ENCODE measurements around the gene ANKRD55.
"Not testable (repeated sequence)": the region's sequence is repeated elsewhere in the genome, so short reads cannot be mapped to it uniquely, and the experiment has no call there.

Gene ANKRD55

DNA sequence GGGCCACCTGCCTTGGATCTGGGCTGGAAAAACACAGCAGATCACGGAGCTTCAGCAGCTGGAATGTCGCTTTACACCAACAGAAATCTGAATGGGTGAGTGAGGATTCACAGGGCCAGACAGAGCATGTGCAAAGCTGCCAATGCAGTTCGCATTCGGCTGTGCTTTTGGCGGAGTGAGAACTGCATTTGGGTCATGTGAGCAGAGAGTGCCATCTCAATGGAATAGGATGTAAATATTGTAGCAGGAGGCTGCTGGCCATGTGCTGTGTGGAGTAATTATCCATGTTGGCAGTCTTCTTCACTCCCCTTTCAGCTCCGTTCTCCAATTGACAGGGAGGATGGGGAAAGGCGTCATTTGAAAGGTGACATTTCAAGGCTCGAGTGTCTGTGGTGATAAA is at the start of gene ANKRD55:
ANKRD55 (minus strand) TSS at position 101 of the 400 bp plus-strand sequence. CDS start 417 bp downstream, outside the sequence.
- DNase-seq, result no peak

DNA sequence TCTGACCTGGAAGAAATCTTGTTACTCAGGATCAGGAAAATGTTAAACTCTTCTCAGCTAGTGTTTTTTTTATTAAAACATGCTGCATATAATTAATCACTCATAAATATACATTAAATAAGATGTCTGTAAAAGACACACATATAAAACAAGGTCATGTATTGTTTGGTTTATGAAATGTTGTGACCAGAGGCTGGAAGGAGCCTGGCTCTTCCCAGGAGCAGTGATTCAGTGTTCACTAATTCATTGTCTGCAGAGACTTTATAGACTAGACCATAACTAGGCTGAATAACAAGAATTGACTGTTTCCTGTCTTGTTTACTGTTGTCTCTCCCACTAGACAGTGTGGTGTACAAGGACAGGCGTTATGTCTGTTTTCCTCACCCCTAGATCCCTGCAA is 49.1 kb upstream of the ANKRD55 start:
- no peak for DNase-seq

DNA sequence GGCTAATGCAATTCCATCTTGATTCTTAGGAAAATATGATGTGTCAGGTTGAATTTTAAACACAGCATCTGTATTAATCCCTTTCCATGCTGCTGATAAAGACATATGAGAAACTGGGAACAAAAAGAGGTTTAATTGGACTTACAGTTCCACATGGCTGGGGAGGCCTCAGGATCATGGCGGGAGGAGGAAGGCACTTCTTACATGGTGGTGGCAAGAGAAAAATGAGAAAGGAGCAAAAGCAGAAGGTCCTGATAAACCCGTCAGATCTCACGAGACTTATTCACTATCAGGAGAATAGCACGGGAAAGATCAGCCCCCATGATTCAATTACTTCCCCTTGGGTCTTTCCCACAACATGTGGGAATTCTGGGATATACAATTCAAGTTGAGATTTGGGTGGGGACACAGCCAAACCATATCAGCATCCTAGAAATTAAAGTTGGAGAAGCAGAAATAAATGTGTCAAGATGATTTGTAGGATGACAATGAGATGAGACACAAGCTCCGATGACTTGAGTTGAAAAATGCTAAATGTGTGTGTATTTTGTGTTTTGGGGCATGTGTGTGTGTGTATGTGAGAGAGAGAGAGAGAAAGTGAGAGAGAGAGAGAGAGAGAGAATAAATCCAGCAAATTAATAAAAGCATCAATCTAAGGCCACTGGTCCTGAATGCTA is 48.5 kb upstream of the ANKRD55 start:
- DNase-seq, result no peak

DNA sequence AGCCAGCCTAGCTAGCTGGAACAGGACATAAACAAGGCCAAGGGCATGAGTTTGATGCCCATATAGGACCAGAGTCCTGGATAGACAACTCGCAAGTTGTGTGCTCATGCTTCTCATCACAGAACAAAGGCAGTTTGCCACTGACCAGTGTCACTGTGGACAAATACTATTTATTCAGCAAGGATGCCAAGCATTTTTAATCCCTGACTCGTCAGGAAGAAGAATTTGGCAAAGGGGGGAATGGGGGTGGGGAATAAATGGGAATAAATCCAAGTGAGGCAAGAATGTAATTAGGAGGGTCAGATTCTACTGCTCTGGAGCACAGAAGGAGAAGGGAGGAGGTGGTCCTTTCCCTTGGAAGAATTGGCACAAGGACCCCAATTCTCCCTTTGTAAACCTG is 46.8 kb upstream of the ANKRD55 start:
- no peak for DNase-seq

DNA sequence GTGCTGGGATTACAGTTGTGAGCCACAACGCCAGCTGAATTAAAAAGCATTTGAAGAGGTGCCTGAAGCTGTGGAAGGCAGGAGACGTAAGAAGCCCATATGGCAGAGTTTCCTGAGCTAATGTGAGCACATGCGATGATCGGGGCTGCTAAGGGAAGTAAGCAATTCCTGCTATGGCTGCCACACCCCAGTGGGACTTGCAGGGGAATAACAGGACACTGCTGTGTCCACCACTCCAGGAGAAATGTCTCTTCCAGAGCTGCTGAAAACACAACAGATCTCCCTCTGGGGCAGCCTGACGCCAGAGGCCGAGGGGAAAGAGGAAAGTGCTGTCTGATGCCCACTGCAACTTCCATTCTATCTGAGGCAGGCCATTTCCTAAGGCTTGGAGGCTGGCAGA is 46.2 kb upstream of the ANKRD55 start:
- DNase-seq, result no peak

DNA sequence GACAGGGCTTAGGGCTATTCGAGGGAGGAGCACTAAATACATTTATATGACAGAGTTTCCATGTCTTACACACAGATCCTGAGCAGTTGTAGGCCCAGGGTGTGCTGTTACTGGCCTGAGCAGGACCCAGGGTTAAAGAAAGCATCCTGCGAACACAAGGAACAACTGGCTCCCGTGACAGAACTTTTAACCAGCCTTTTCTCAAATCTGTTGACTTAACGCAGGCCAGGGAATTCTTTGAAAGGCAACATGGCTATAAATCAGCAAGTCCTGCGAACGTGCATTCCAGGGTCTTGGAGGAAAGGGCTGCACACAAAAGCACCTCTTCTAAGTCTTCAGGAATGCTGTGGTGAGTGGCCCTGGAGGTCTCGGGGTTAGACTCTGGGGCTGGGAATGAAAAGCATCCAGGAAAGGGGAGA is 45.2 kb upstream of the ANKRD55 start:
- DNase-seq, result no peak

DNA sequence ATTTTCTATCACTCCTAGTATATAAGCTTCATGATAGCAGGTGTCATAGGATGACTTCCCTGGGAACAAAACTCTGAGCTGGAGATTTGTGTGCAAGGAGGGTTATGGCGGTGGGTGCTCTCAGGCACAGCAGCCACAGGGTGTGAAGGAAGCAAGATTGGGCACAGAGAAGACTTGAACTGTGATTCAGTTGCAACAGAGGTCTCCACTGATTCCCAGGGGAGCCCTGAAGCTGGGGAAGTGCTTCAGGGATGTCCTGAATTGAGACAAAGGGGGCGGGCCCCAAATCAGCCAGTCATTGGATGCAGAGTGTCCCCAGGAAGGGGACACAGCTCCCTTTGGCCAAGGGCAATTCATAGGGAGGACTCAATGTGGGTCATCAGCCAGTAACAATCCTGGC is 44.4 kb upstream of the ANKRD55 start:
- DNase-seq, result no peak

DNA sequence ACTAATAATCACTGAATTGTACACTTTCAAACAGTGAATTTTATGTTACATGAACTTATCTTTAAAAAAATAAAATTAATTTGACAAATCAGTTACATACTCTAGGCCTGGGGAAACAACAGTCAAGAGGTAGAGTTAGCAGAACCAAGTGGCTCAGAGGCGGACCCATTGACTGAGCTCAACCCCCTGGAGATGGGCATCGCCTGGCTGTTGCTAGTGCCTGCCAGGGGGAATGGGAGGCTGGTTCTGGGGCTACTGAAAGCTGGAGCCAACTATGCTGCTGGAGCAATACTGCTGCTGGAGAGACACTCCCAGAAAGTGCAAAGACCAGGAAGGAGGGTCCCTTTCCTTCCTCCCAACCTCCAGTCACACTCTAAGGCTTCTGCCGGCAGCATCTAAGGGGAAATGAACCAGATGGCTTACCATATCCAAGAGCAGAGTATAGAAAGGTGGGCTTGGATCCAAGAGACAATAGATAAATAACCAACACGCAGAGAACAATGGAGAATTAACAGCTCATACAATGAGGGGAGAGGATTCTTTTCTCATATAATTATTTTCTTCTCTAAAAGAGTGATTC is 40.3 kb upstream of the ANKRD55 start:
- DNase-seq, result no peak

DNA sequence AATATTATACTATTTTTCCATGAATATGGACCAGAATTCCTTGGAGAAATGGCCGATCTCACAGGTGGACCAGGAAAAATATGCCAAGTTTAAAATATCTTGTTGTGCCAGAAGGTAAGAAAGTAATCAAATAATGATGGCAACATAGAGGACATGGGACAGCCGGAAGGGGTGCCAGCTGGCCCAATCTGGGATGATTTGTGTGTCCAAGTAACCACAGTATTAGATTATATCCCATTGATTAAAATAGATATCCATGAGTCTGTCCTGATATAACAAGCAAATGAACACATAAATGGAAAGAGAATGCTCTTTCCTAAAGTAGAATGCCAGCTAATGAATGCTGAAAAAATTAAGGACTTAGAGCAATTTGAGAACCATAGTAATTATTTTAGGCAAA is 39.6 kb upstream of the ANKRD55 start:
- no peak for DNase-seq

DNA sequence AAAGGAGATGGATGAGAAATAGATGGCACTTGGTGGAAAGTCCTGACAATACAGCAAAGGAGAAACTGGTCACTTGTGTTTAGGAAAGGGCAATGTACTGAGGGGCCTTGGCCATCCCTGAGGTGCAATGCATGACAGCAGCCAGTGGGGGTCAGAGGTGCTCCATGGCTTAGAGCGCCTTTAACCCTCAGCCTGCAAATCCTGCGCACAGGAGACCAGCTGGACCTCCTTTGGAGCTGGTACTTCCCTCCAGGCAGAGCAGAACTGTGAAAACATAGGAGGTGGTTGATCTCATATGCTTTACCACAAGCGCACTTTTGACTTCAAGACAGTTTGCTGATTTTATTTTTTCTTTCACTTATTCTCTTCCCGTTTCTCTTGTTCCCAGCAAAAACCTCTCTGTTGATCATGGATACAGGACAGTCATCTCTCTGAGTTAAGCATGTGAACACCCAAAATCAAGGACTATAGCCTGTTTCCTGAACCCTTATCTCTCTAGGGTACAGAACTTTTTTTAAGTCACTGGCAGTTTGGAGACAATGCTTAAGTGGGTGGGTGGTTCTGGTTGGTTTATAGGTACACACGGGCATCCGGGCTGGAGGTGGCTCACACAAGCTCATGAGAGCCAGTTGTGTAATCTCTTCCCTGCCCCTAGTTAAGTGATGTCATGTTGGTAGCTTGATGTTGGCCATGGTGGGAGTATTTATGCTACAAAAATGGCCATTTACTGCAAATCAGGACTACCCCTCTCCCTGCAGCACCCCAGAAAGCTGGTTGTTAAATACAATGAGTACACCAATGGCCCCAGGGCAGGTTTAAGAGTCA is 37.6 kb upstream of the ANKRD55 start:
- DNase-seq, result peak; percentile 90

DNA sequence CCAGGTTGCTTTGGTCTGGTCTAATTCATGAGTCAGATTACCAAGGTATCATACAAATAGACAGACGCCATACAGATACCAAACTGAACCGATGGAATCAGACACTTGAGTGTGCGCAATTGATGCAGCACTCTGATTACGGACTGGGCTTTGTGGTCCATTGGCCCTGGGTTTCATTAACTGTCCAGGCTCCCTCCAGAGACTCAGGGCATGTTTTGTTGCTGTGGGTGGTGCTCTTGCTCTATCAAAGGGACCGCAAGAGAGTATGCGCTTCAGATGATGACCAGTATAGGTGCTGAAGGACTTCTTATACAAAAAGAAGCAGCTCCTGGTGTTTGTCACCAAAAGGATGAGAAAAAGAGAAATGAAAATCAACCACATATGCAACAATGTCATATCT is 36.9 kb upstream of the ANKRD55 start:
- no peak for DNase-seq

DNA sequence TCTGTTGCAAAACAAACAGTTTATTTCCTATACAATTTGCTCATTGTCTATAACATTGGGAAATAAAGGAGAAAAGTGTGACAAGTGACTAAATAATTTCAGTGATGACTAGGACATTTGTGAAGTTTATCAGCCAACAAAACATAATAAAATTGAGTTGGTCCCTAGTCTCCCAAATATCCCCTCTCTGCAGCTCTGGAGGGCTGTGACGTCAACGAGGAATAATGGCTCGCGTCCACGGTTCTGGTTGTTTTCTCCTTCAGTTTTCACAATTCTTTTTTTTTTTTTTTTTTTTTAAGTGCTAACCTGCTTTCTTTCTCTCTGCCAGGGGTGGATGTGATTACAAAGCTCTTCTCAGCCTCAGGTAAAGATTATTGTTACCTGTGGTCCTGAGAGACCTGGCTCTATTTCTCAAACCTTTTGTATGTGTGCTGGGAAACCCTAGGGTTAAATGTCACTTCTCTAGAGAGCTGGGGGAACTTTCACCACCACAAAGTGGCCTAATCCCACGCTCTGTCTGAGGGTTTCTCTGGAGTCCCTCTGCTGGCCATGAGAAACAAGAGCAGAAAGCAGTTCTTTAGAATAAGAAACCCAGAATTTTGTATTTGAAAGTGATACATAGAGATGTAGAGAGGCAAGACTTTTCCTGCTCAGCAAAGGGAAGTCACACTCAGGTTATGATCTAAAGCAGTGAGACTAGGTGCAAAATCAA is 36.2 kb upstream of the ANKRD55 start:
- DNase-seq, result peak; percentile 88

DNA sequence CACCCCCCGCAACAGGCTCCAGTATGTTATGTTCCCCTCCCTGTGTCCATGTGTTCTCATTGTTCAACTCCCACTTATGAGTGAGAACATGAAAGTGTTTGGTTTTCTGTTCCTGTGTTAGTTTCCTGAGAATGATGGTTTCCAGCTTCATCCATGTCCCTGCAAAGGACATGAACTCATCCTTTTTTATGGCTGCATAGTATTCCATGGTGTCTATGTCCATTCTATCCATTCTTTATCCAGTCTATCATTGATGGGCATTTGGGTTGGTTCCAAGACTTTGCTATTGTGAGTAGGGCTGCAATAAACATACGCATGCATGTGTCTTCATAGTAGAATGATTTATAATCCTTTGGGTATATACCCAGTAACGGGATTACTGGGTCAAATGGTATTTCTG is 35.6 kb upstream of the ANKRD55 start:
- not testable (repeated sequence) for DNase-seq

DNA sequence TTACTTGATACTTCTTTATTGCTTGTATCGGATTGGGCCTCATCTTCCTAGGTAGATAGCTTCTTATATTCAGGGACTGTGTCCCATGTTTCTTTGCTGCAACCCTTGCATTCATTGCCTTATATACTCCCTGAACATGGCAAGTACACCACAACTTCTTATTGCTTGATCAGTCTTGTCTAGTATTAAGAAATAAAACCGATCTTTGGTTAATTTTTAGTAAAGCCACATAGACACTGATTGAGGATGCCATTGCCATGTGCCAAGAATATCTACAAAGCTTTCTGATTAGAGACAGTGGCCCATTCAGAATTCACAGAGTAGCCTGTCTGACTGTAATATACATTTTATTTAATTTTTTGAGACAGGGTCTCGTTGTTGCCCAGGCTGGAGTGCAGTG is 34.7 kb upstream of the ANKRD55 start:
- no peak for DNase-seq

DNA sequence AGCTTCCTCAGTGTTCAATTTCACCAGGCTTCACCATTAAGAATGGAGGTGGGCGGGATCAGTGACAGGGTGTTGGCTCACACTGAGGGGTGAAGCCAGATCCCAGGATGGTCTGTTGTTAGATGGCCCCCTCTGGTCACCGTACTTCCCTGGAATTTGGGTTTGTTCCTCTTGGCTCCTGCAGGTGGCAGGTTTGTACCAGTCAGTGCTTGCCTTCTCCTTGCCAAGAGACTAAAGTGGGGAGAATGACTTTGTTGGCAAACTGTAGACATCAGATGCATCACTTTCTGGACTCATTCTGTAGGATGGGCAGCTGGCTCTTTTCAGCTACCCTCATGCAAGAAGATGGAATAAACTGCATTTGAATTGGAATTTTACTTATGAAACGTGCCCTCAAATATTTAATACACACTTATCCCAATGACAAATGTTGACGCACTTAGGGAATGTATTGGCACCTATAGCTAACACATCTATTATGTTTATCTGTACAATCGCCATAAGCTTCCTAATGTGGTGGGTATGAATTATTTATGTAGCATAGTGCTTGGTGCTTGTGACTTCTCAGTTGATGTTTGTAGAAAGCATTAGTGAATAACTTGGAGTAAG is 31.4 kb upstream of the ANKRD55 start:
- DNase-seq, result peak; percentile 57

DNA sequence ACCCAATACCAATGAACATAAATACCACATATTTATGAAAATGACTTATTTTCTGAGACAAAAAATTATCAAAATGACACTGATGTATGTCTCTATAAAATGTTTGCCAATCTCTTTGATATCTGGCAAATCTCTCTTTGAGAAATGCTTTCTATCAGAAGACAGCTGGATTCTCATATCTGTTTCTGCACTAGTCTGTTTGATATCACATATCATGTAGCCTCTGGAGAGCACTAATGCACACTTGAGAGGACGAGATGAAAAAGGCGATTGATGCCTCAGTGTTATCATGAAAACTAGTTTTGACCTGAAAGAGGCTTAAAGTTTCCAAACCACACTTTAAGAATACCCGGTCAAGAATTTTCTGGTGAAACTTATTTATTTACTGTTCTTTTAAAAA is 29.1 kb upstream of the ANKRD55 start:
- no peak for DNase-seq

DNA sequence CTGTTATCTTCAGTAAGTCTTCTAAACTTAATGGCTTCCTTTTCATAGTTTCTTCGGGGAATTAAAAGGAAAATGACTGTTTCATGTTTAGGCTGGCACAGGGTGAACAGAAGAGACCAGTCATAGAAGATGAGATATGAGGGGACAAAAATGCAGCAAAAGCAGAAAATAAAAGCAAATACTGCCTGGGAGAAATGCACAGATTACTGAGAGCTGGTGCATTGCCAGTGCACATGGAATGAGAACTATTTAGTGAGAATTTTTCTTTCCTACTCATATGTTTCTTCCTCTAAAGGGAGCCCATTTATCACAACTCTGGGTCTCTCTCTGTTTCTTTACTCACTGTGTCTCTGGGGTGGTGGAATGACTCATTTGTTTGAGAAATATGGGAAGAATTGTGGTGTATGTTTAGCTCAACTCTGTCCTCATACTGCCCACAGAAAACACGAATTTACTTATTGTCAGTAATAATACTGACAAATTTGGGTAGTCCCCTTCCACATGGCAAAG is 25.9 kb upstream of the ANKRD55 start:
- DNase-seq, result peak; percentile 95

DNA sequence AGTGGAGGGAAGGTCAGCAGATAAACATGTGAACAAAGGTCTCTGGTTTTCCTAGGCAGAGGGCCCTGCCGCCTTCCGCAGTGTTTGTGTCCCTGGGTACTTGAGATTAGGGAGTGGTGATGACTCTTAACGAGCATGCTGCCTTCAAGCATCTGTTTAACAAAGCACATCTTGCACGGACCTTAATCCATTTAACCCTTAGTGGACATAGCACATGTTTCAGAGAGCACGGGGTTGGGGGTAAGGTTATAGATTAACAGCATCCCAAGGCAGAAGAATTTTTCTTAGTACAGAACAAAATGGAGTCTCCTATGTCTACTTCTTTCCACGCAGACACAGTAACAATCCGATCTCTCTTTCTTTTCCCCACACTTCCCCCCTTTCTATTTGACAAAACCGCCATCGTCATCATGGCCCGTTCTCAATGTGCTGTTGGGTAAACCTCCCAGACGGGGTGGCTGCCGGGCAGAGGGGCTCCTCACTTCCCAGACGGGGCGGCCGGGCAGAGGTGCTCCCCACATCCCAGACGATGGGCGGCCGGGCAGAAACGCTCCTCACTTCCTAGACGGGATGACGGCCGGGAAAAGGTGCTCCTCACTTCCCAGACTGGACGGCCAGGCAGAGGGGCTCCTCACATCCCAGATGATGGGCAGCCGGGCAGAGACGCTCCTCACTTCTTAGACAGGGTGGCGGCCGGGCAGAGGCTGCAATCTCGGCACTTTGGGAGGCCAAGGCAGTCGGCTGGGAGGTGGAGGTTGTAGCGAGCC is 24.8 kb upstream of the ANKRD55 start:
- not testable (repeated sequence) for DNase-seq

DNA sequence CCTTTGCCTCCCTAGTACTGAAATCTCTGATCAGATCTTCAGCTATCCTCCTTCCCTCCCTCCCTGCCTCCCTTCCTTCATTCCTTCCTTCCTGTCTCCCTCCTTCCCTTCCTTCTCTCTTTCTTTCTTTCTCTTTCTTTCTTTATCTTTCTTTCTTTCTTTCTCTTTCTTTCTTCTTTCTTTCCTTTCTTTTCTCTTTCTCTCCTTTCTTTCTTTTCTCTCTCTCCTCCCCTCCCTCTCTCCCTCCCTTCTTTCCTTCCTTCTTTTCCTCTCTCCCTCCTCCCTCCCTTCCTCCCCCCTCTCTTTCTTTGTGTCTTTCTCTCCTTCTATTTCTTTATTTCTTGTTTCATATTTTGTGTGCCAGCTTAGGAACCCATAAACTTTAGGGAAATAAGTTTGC is 23.9 kb upstream of the ANKRD55 start:
- DNase-seq, result no peak

DNA sequence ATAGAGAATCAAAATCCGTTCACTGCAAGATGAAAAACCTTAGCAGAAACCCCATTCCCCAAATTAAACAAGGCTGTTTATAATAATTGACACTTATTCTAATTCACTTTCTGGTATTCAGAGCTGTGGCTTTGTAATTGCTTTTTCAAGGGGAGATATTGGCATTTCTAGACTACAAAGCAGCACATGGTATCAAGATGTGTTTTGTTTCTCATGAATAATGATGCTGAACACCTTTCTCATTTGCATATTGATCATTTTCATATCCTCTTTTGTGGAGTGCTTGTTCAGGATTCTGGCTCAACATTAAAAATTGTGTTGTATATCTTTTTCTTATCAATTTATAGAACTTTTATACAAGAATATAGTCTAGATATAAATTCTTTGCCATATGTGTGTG is 22.4 kb upstream of the ANKRD55 start:
- DNase-seq, result no peak

DNA sequence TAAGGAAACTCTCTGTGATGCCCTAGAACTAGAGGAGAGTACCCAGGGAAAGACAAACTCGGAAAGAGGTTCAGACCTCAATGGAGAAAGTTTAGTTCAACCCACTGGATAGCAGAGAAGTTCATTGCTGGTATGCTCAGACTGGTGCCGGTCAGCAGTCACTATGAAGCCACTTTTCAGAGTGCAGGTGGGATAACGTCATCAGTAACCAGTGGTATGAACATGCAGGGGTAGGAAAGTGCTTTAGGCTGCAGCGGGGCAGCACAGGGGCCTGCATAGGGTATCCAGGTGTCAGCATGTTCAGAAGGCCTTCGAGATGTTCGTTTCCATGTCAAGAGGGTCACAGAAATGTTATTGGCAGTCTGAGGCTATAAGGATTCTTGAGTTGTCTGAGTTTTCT is 20.8 kb upstream of the ANKRD55 start:
- DNase-seq, result no peak

DNA sequence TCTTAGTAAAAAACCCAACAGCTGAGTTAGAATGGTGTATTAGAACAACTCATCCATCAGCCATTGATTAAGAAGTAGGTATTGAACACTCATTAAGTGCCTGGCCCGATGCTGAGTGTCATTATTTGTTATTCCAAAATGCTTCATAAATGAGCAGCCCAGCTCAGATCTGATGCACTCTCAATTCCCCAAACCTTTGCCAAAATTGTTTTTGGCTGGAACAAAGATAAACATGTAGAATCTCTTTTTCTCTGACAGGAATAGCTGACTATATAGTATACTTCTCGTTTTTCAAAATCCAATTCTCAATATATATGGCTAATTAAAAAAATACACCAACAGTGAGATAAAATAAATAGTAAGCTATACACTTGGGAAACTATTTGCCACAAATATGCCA is 20.0 kb upstream of the ANKRD55 start:
- DNase-seq, result no peak

All from suppressor macrophage treated with lipopolysaccharide for 4 hours (primary cell).